ENCODE results near the gene ENTR1.

The ENTR1 gene

DNA sequence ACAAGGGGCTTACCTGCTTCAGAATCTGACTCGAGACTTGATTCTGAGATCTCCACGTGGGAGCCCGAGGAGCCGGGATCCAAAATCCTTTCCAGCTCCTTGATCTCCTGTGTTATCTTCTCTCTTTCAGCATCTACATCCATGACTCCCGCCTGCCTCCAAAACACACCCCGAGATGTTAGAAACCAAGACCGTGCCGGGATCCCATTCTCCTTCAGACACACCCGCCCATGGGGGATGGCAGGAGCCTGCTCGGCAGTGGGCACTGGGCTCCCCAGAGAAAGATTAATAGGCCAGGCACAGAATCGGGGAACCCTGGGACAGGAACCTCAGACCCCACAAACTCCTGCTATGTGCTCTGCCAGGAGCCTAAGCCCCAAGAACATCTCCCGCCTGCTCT, 12.1 kb downstream of the ENTR1 start:
- DNase-seq (ENCODE audit: low read depth, low spot score) = no peak
- CTCF ChIA-PET = interaction anchor here (0.9 to 9.7 kb wide), 5 partner anchors 15 to 86 kb away, joined by 3 to 142 read pairs (median 6); partner anchors contain the start of gene DNLZ

DNA sequence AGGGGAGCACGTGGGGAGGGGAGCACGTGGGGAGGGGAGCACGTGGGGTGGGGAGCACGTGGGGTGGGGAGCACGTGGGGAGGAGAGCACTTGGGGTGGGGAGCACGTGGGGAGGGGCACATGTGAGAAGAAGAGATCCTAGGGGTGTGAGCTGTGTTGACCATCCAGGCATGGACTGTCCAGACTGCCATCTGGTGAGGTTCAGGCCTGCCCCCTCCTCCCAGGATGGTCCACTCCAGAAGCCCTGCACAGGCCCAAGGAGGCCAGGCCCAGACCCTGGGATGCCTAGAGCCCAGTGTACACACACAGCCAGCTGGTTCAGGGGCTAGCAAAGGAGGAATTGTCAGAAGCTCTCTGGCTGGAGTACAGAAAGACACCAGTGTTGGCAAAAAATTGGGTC, 12.8 kb downstream of the ENTR1 start:
- H3K4me3 ChIP-seq (ENCODE audit: low read depth, low read length) = no peak overlapping the region
- CTCF ChIA-PET = interaction anchor here (1.1 to 9.7 kb wide), 4 partner anchors 10 to 85 kb away, joined by 4 to 142 read pairs (median 30); partner anchors contain the start of gene DNLZ
- DNase-seq (ENCODE audit: low read depth, low spot score) = no peak
- TF ChIP-seq, protein P1, sequence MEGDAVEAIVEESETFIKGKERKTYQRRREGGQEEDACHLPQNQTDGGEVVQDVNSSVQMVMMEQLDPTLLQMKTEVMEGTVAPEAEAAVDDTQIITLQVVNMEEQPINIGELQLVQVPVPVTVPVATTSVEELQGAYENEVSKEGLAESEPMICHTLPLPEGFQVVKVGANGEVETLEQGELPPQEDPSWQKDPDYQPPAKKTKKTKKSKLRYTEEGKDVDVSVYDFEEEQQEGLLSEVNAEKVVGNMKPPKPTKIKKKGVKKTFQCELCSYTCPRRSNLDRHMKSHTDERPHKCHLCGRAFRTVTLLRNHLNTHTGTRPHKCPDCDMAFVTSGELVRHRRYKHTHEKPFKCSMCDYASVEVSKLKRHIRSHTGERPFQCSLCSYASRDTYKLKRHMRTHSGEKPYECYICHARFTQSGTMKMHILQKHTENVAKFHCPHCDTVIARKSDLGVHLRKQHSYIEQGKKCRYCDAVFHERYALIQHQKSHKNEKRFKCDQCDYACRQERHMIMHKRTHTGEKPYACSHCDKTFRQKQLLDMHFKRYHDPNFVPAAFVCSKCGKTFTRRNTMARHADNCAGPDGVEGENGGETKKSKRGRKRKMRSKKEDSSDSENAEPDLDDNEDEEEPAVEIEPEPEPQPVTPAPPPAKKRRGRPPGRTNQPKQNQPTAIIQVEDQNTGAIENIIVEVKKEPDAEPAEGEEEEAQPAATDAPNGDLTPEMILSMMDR (IDR thresholded peaks at IDR 0.05; ENCODE audit: insufficient read depth, low read length, missing control alignments) = no peak
- POLR2A ChIA-PET = no interaction called here

More for the DNA sequence above, 12.1 kb downstream of the ENTR1 start:
- POLR2A ChIA-PET = no interaction called here
- TF ChIP-seq, protein P1 (IDR thresholded peaks at IDR 0.05; ENCODE audit: insufficient read depth, low read length, missing control alignments) = no peak
- no peak overlapping the region for H3K4me3 ChIP-seq (ENCODE audit: low read depth, low read length)

DNA sequence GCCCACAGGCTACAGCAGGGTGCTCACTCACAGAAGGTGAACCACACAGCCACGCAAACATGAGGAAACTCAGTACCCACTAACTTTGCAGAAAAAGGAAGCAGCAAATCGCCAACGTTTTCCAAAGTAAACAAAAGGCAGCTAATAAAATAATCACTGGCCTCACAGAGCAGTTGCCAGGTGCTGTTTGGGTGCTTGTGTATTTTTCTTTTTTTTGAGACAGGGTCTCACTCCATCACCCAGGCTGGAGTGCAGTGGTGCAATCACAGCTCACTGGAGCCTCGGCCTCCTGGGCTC, 14.2 kb downstream of the ENTR1 start:
- ChIA-PET CTCF (interaction anchor here (1.1 to 9.7 kb wide), 4 partner anchors 12 to 83 kb away, joined by 3 to 142 read pairs (median 28); partner anchors contain the start of gene DNLZ), POLR2A (interaction anchor here (0.9 kb wide), 1 partner anchor 12 kb away, joined by 3 read pairs; no protein-coding TSS in a partner anchor)
- H3K4me3 ChIP-seq (ENCODE audit: low read depth, low read length) = no peak overlapping the region
- TF ChIP-seq, protein P1 (IDR thresholded peaks at IDR 0.05; ENCODE audit: insufficient read depth, low read length, missing control alignments) = no peak
- DNase-seq (ENCODE audit: low read depth, low spot score) = no peak

DNA sequence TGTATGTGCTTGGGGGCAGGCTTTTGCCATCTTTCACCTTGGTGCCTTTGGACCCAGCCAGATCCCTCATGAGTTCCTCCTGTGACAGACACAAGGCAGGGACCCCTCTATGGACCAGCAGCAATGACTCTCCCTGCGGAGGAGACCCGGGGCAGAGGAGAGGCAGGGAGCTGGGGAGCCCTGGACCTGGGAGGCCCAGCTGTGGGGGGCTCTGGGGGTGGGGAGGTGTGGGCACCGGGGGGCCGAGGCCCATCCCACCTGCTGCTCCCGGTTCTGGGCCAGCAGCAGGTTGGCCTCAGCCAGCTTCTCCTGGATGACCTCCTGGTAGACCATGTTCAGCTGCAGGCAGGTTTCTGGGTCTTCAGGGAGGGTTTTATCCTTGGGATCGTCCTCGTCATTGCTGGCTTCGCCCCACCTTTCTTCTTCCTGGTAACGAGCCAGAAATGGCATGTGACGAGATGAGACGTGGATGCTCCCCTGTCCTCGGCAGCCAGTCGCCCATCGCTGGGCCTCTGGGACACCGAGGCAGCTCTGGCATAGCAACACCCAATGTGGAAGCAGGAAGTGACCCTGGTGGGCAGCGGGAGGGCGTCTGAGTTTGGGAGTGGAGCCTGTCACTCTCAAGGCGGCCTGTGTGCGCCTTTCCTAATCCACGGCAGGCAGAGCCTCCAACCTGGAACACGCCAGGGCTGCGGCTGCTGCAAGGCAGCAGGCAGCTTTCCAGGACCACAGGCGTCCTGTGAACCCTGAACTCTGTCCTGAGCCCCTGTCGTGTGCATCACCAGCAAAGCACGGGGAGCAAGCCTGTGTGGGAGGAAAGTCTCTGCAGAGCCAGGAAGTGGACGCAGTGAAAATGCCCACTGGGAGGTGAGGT, 14.8 kb downstream of the ENTR1 start:
- CTCF ChIA-PET = interaction anchor here (1.1 to 9.7 kb wide), 5 partner anchors 13 to 83 kb away, joined by 3 to 142 read pairs (median 5); partner anchors contain the start of gene DNLZ
- TF ChIP-seq, protein P1 (IDR thresholded peaks at IDR 0.05; ENCODE audit: insufficient read depth, low read length, missing control alignments) = no peak
- no peak for DNase-seq (ENCODE audit: low read depth, low spot score)
- POLR2A ChIA-PET = interaction anchor here (0.9 kb wide), 1 partner anchor 13 kb away, joined by 3 read pairs; no protein-coding TSS in a partner anchor
- no peak overlapping the region for H3K4me3 ChIP-seq (ENCODE audit: low read depth, low read length)

DNA sequence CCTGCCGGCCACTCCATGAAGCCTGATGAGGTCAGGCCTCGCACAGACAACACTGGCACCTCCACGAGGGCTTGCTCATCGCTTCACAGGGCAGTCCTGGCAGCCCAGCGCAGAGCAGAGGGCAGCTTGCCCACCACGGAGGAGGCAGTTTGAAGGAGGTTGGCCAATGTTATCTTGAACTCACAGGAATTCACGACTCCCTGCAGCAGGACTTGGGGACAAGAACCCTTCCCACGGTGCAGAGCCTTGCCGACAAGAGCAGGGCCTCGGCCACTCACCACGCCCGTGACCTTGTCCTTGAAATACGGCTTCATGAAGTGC, 15.4 kb downstream of the ENTR1 start:
- no peak overlapping the region for H3K4me3 ChIP-seq (ENCODE audit: low read depth, low read length)
- TF ChIP-seq, protein P1 (IDR thresholded peaks at IDR 0.05; ENCODE audit: insufficient read depth, low read length, missing control alignments) = no peak
- ChIA-PET CTCF (interaction anchor here (1.3 kb wide), 1 partner anchor 71 kb away, joined by 5 read pairs; no protein-coding TSS in a partner anchor), POLR2A (no interaction called here)
- DNase-seq (ENCODE audit: low read depth, low spot score) = no peak

DNA sequence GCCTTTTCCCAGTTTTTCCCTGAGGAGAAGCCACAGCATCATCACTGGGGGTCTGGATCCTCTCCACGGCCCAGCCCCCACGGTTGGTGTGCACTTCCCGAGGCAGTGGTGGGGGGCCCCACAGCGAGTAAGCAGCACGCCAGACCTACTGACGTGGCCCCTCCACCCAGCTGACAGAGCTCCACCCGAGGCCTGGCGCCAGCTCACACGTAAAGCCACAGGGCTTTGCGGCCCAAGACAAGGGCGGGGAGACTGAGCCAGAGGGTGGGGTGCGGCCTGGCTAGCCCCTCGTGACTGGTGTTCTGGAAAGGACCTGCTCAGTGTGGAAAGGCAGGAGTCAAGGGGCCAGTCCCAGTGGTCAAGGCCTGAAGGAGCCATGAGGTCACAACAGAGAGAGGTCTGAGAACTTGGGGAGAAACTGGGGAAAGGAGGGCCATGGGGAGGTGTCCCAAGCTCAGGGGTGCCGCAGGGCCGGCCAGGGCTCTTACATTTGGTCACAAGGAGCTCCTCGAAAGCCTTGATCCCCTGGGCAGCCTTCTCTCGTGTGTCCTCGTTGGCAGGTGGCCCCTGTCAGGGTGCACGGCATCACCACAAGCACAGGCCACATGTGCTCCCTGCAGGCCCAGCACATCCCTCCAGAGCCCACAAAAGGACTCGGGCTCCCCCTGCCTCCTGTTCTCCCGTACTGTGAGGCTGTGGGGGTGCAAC, 15.9 kb downstream of the ENTR1 start:
- TF ChIP-seq, protein P1 (IDR thresholded peaks at IDR 0.05; ENCODE audit: insufficient read depth, low read length, missing control alignments) = no peak
- no peak overlapping the region for H3K4me3 ChIP-seq (ENCODE audit: low read depth, low read length)
- ChIA-PET CTCF (interaction anchor here (1.3 to 1.5 kb wide), 2 partner anchors 71 to 82 kb away, joined by 5 read pairs; no protein-coding TSS in a partner anchor), POLR2A (no interaction called here)
- DNase-seq (ENCODE audit: low read depth, low spot score) = no peak
